Activated naive CD4-positive, alpha-beta T cell treated with anti-CD3 and anti-CD28 coated beads, Interleukin-2, amount 50 U/mL, for 16 hours (primary cell): ENCODE results near the gene STIMATE.

ENCODE experiments used
- DNase-seq: peaks from one replicate; pipeline ENCODE4 v3.0.0-alpha.2; 2020

Gene STIMATE

DNA sequence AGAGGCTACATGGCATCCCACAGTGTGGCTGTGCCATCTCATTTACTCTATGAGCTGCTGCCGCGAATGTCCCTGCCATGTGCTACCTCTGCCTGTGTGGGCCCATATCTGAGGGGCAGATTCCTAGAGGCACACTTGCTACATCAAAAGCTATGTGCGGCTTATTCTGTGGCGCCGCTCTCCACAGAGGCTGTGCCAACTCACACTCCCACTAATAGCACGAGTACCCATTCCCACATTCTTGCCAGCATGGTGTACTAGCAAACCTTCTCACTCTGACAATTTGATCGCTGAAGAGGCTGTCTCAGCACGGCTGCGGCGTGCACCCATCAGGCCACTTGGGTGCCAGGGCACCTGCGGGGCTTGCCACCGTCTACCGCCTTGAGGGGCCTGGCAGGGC, 31.4 kb downstream of the STIMATE start:
- no peak for DNase-seq

DNA sequence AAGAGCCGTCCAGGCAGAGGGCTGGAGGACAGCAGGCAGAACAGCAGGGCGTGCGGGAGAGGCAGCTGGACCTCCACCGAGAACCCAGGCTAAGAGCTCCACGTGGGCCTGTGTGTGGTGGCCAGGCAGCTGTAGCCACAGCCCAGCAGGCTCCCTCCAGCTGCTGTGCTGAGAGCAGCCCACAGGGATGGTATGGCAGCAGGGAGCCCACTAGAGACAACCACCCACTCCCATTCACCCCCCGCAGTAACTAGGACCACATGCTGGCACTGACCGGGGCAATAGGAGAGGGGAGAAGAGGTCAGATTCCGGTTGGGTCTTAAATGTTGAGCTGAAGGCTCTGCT, 37.0 kb downstream of the STIMATE start:
- no peak for DNase-seq

DNA sequence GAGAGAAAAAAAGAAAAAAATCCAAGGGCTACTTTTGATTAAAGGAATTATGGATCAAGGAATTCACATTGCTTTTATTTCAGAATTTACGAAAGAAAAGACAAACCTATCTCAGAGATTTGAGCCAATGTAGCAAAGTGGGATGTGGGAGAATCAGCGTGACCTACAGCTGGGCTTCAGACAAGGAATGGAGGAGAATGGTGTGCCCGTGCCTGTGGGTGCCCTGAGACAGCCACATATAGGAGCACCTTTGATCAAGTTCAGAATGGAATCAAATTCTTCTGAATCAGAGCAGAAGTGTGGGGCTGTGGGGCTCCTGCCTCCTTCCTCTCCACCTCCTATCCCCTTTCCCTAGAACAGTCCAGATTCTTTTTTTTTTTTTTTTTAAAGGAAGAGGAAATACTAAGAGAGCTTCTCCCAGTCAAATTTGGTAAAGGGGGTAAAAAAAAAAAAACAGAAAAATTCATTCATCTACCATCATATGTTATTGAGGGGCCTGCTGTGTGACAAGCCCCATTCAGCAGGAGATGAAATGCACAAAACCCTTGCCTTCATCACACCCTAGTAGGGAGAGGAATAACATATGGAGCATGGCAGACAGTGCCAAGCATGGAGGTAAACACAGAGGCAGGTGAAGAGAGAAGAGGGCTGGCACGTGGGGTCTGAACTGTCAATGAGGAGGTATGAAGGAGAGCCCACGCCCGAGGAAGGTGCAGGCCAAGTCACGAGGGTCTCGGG, 37.5 kb downstream of the STIMATE start:
- no peak for DNase-seq

DNA sequence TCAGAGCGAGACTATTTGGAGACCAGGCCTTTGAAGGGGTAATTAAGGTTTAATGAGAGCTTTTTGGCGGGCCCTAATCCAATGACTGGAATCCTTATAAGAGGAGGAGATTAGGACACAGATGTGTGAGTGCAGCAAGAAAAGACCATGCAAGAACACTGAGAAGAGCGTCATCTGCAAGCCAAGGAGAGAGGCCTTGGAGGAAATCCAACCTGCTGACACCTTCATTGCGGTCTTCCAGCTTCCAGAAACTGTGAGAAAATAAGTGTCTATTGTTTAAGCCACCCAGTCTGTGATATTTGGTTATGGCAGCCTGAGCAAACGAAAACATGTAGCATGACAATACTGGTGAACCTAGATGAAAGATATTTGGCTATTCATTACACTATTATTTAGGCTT, 39.5 kb downstream of the STIMATE start:
- DNase-seq: no peak

DNA sequence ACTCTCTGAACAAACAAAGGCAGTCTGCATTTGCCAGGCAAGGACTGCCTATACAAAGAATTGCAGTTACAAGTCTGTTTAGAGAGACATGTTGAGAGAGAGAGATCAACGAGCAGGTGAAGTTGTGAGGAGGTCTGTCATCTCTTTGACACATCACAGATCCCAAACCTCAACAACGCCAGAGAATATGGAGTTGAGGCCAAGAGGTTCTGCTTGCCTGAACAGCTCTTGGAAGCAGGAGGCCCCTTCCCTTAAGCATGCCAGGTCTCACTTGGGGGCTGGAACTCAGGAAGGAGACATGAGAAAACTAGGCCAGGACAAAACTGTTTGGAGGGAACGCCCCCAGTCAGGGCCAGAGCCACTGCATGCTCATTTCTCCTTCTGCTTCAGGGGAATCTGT, 40.2 kb downstream of the STIMATE start:
- DNase-seq: no peak

DNA sequence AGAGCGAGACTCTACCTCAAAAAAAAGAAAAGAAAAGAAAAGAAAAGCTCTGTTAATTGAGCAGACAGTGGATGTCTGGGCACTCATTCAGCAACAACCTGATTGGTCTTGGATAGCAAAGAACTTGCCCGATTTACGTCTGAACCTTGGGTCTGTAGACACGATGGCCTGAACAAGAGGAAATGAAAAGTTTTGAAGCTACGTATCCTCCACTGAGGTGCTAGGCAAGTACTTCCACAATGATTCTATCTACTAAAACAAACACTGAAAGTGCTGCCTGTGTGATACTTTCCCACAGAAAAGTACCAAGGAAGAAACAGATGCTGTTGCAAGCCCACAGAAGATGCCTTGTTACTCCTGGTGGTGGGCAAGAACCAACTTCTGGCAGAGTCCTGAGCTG, 40.7 kb downstream of the STIMATE start:
- no peak for DNase-seq

DNA sequence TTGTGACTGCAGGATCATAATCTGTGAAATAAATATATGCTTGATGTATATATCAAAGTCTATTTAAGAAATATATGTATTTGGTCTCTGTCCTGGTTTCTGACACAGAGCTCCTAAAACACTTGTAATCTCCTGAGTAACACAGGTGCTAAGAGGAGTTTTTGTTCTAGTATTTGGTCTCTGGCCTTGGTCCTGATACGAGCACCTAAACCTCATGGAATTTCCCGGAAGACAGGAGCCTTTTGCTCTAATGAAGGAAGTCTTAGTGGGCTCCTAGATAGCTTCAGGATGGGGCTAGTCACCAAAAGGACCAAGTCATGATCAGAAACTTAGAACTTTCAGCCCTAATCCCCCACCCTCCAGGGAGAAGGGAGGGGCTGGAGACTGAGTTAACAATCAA, 43.3 kb downstream of the STIMATE start:
- DNase-seq: no peak

DNA sequence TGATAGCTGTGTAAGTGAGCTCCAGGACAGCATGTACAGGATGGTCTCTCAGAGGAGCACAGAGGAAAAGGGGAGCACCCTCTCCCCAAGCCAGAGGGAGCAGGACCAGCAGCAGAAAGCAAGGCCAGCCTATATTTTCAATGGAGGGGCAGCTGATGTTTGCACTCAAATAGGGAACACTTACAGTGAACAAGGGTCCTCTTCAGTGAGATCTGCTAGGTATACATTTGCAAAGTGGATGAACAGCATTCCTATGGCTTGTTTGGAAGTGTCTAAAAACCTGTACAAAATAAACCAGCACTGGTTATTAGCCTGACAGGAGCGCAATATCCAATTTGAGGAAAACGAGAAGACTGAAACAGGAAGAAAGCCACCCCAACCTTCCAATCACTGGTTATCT, 44.9 kb downstream of the STIMATE start:
- DNase-seq: no peak

DNA sequence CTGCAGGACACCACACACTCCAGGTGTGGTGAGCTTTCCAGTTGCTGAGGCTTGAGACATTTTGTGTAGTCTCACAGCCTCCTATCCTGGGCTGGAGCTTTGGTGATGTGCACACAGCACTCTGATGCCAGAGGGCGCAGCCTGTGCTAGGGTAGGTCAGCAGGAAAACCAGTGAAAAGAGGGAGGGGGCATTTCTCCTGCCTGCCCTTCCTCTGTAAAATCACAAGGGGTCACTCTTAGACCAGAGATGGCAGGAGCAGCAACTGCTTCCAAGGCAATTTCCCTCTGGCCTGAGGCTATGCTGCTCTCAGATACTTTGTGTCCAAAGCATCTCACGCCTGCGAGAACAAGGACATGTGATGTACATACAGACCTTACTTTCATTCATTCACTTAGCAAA, 46.0 kb downstream of the STIMATE start:
- no peak for DNase-seq

DNA sequence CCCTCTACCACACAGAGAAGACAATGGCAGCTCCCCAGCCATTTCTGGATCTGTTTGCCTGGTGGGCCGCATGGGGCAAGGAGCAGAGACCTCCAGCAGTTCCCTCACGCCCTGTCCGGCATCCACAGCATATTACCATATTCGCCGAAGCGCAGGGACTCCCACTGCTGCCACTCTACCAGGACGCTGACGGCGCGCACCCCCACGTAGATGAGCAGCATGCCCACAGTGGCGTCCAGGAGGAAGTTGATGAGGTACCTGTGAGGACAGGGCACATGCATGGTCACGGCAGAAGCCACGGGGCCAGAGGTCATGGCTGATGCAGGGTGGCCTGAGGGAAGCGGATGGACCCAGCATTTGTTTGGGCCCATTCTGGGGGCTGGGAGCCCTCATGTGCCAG, 47.7 kb downstream of the STIMATE start:
- DNase-seq: no peak

DNA sequence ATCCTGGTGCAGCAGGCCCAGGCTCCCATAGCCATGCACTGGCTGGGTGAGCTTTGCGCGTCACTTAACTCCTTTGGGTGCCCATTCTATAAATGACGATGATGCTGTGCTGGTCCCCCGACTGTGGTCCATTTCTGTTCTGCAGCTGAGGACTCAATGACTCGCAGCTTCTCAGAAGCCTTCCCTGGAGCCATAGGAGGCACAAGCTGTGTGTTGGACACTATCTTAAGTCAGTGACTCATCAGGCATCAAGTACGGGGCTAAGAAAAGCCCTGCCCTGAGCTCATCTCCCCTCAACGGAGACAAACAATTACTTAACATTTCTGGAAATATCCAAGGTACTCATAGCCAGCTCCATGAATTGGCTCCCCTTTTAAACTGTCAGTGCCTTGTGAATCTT, 48.7 kb downstream of the STIMATE start:
- DNase-seq: no peak

DNA sequence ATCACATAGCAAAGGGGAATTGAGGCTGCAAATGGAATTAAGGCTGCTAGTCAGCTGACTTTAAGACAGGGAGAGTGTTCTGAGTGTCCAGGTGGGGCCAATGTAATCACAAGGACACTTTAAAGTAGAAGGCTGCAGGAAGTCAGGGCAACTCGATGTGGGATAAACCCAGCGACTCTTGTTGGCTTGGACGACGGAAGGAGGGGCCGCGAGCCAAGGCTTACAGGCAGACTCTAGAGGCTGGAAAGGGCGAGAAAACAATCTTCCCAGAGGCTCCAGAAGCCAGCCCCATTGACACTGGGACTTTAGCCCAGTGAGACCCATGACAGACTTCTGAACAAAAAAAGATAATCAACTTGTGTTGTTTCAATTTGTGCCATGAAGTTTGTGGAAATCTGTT, 49.6 kb downstream of the STIMATE start:
- DNase-seq: no peak

DNA sequence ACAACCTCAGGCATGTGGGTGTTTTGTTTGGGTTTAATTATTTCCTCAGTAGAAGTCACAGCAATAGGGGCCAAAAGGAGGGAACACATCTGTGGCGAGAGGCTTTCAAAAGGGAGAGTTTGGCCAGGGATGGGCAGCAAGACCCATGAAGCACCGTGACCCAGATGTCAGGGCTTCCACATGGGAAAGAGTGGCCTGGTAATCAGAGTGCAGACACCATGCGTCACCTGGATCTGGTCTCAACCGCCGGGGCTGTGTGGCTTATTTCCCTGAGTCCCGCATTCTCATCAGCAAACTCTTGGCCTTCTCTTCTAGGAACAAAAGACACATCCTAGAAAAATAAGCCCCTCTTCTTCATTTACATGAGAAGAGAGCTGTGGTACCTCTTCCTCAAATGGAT, 50.1 kb downstream of the STIMATE start:
- no peak for DNase-seq

DNA sequence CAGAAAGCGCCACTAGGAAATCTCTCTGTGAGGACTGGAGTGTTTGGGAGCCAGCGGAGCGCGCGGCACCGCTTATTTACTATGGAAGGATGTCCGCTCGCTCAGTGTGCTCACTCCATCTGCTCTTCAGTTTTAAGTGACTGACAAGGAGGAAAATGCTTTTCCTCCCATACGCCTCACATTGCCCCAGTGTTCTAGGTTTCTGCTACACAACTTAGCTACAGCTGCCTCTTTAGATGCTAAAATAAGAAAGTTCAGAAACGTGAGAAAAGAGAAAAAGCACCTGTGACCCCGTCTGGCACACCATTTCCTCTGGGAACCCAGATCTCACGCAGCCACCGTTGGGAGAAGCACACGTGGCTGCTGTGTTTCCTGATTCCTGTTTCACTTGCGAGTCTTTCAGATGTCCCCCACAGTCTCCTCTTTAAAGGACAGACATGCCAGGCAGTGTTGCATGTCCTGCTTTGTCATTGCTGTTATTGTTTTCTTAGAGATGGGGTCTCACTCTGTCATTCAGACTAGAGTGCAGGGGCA, 50.8 kb downstream of the STIMATE start:
- DNase-seq: no peak

DNA sequence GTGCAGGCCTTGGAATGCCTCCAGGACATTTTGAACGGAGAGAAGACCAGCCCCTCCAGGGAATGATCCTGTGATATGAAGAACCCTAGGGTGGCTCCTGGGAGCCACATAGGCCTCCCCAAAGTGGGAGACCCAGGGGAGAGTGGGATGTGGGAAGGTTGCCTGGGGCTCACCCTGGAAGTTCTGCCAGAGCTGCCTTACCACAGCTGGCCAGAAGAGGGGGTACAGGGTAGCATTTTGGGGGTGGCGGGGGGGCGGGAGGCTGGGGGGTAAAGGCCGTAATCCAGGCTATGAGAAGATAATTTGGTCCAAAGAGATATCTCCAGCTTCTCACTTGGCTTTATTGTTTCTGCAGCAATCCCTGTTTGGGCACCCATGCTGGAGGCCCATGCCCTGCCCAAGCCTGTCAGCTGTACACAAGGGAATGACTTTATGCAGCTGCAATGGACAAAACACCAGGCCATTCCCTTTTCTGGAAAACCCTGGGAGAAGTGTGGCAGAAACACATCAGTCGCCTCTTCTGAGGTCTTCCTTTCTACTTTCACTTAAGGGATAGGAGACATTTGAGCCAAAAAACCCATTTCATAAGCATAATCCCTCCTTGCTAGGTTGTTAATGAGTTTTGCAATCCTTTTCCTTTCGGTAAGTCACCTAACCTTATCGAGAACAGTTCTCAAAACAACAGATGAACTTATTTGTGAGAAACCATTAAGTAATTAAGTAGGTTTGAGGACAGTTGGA, 51.5 kb downstream of the STIMATE start:
- peak; percentile 31 for DNase-seq

DNA sequence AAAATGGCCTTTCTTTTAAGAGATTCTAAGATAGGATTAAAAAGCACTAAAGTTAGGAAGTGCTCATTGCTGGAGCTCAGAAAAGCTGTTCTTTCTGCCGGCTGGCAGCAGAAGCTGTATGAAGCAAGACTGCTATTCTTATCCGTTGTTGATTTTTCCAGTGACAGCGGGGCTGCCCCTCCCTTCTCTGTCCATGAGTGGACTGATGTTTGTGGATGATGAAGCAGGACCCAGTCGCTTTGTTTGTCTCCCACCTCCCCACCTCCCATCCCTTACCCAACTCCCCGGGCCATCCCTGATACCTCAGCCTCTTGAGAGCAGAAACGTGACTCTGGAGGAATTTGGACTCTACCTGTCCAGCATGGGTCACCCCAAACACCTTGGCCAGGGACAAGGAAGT, 52.2 kb downstream of the STIMATE start:
- no peak for DNase-seq

DNA sequence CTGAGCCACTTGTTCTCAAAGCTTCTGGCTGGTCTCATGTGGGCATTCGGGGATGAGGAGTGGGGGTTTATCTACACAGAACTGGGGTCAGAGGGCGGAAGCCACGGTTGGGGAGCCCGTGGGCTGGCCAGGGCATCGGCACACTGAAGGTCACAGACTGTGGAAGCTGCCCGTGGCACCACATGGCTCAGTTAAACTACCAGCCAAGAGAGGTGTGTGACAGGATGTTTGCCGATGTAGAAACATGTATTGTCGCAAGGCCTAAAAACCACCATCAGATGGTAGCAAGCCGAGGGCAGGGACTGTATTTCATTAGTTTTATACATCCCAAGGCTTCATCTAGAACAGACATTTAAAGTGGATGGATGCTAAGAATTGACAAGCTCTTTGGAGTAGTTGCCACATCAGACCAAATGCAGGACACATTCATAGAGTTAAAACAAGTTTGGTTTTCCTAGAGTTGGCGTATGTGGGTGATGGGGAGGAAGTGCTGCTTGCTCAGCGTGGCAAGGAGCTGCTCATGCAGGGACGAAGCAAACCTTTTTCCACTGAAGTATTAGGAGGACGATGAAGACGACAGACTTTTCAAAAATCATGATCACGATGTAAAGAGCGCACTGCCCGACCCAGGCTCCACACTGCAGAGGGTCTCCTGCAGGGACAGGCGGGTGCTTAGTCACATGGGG, 52.9 kb downstream of the STIMATE start:
- DNase-seq: no peak

DNA sequence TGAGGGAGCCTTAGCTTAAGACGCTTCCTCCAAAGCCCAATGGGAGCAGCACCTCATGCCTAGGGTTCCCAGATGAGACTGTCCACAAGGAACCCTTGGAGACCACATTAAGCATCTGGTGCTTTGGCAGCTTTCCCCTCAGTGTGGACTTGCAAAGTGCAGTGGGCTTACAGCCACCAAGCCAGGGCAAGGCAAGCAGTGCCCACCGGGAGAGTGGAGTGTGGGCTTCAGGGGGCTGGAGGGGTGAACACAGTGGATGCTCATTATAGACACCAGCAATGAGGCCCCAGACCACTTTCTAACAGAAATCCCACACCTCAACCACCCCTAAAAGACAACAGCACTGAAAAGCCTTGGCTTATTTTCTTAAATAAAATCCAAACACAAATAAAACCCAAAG, 53.5 kb downstream of the STIMATE start:
- DNase-seq: no peak

DNA sequence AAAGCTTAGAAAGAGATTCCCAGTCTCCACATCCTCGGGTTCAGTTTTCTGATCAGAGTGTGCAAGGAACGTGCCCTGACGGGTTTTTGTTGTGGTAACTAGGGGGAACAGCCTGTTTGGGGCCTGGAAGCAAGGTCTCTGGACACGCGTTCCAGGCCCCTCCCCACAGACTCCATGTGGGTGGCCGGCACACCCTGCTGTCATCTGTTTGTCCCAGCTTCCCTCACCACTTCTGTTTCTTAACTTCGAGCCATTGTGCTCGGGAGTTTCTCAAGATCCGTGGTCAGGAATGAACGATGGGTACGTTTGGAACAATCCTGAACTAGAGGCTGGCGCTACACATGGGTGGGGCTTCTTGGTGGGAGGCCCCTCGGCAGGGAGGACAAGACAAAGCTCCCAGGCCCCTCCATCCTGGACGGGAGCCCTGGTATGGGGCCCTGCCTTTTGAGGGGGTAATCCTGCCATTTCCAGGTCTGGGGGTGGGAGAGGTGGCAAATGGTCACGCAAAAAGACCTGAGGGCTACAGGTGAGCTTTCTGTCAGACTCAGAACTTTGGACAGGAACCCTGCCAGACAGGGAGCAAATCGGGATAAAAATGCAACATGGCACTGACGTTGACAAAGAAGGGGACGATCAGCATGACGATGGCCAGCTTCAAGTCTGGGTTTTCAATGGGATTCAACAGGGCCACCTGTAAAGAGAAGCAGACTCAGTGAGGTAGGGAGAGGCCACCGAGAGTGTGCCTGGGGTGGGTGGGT, 54.1 kb downstream of the STIMATE start:
- no peak for DNase-seq

DNA sequence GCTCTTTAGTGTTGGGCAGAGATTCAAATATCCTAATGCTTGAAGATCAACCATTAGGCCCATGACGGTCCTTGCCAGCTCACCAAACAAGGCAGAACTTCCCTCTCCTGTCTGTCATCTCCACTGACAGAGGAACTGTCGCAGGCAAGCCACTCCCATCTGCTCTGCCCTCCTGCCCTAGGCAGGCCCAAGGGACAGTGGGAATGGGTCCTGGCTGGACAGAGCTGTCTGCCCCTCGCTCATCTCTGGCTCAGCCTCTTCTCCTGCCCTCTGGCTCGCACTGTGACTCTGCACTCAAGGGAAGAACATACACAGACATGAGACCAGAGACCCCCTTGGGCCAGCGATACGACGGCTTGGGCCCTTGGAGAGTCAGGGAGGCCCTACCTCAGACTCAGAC, 54.9 kb downstream of the STIMATE start:
- DNase-seq: no peak

DNA sequence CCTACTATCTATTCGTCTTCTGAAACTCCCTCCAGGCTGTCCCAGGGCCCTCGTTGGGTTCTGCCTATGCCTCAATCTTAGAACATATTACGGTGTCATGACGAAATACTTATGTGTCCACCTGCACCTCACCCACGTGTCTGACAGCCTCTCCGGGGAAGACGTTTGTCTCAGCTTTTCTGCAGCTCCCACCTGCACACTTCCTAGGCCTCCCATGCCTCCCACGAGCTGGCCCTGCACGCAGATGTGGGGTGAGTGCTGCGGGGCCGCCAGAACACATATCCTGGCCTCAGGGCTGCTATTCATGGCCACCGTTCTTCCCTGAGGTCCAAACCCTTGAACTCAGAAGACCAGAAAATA, 55.4 kb downstream of the STIMATE start:
- no peak for DNase-seq

DNA sequence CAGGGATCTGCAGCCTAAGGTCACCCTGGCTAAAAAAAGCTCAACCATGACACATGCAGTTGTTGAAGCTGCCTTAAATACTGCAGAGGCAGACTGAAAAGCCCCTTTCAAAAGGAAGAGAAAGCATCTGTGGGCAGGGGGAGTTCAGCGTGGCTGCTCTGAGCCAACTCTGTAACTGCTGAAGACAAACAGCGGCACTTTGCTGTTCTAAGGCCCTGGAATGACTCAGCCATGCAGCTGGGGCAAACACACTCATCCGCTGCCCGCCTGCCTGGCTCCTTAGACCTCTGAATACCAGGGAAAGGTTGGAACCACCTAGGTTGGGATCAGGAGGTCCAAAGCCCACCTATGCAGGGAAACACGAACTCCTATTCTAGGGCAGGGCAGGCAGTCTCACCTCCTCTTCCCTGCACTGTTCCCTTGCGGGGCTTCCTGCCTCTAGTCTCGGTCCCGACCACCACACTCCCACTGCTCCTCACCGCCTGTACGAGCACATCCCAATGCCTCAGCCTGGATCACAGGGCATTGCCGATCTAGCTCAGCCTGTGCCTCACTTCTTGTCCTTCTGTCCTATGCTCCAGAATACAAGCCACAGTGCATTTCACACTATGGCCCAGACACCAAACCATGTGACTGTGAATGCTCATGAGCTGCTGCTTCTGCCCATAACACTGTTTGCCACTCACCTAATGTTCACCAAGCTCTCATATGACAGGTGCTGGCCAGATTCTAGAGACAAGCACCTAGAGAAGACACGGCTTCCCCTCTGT, 56.0 kb downstream of the STIMATE start:
- DNase-seq: no peak
